Measurements from ENCODE around the gene RAB30. TPM values are rescaled to one million over a fixed set of nuclear protein-coding genes. Genes with fewer than 3 reads are reported as not detected.

Gene RAB30
- total and polyA plus RNA-seq, 7 experiments from 2014 or later, result 7.4 to 50.2 (median 24.4) TPM

DNA sequence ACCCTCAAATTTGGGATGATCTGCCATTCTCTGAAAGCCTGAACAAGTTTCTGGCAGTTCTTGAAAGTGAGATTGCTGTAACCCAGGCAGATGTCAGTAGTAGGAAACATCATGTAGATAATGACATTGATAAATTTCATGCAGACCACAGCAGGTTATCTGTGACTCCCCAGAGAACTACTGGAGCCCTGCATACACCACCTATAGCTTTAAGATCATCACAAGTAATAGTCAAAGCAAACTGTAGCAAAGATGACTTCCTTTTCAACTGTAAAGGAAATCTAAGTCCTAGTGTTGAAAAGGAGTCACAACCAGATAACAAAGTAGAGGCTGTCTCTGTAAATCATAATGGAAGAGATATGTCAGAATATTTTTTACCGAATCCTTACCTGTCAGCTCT is 139.1 kb downstream of the RAB30 start:
- H3K36me3 ChIP-seq (ENCODE audit: control insufficient read depth in 2 of 3, insufficient read depth in 3 of 3, low read length in 3 of 3), result no peaks in the 10 kb centered on the region
- Mint-ChIP-seq H3K36me3 (peaks cover 0 to 24% (median 0%) of the 10 kb centered on the region in 5 donors), H3K9me3 (no peaks in the 10 kb centered on the region), H3K4me1 (peaks cover 12 to 55% (median 42%) of the 10 kb centered on the region in 7 donors), H3K4me3 (peak overlapping the region in 7 of 10 donors; percentile 9 to 63 (median 36)), H3K27me3 (no peaks in the 10 kb centered on the region), H3K27ac (peak overlapping the region; percentile 18 to 86 (median 69))
- H3K4me3 ChIP-seq (ENCODE audit: low read length), result no peak overlapping the region
- intact Hi-C loops (cut with micrococcal nuclease), result no loop called here
- no peaks in the 10 kb centered on the region for H3K27me3 ChIP-seq (ENCODE audit: control insufficient read depth in 2 of 2, insufficient read depth in 2 of 2, low read length in 2 of 2)
- H3K9me3 ChIP-seq (ENCODE audit: control insufficient read depth in 2 of 3, low read length in 3 of 3), result no peaks in the 10 kb centered on the region
- no peak overlapping the region for H3K27ac ChIP-seq (ENCODE audit: low read depth, low read length)
- POLR2A ChIA-PET, result interaction anchor here (0.6 to 2.4 kb wide), 12 partner anchors 12 to 224 kb away, joined by 3 to 13 read pairs (median 4); partner anchors contain the start of gene DDIAS
- no peak for ATAC-seq
- CTCF ChIA-PET, result interaction anchor here (0.9 to 2.0 kb wide), 7 partner anchors 10 to 56 kb away, joined by 3 to 6 read pairs (median 3); no protein-coding TSS in a partner anchor
- peak in 2 of 9 donors; percentile 12 to 22 for DNase-seq
- H3K4me1 ChIP-seq (ENCODE audit: control insufficient read depth in 2 of 2, insufficient read depth in 2 of 2, low read length in 2 of 2), result peaks cover 0 to 23% of the 10 kb centered on the region in 2 donors

- Histone ChIP-seq H3K27ac (ENCODE audit: low read depth, low read length) (no peak overlapping the region), H3K36me3 (ENCODE audit: control insufficient read depth in 2 of 3, insufficient read depth in 3 of 3, low read length in 3 of 3) (no peaks in the 10 kb centered on the region), H3K9me3 (ENCODE audit: control insufficient read depth in 2 of 3, low read length in 3 of 3) (no peaks in the 10 kb centered on the region), H3K4me3 (ENCODE audit: low read length) (no peak overlapping the region), H3K27me3 (ENCODE audit: control insufficient read depth in 2 of 2, insufficient read depth in 2 of 2, low read length in 2 of 2) (no peaks in the 10 kb centered on the region), H3K4me1 (ENCODE audit: control insufficient read depth in 2 of 2, insufficient read depth in 2 of 2, low read length in 2 of 2) (peaks cover 0 to 32% of the 10 kb centered on the region in 2 donors)
- Mint-ChIP-seq H3K4me1 (peaks cover 12 to 55% (median 48%) of the 10 kb centered on the region in 7 donors), H3K4me3 (no peak overlapping the region), H3K36me3 (peaks cover 0 to 13% (median 0%) of the 10 kb centered on the region in 5 donors), H3K27me3 (no peaks in the 10 kb centered on the region), H3K9me3 (no peaks in the 10 kb centered on the region), H3K27ac (peak overlapping the region in 1 of 9 donors; percentile 37)
- ChIA-PET POLR2A (interaction anchor here (0.6 to 2.4 kb wide), 14 partner anchors 10 to 226 kb away, joined by 3 to 12 read pairs (median 4); partner anchors contain the start of genes DDIAS, PRCP and RAB30), CTCF (interaction anchor here (0.8 to 2.4 kb wide), 8 partner anchors 8 to 319 kb away, joined by 3 to 12 read pairs (median 6); no protein-coding TSS in a partner anchor)
- intact Hi-C loops (cut with micrococcal nuclease), result no loop called here
- DNase-seq (no peak), ATAC-seq (no peak)
Measured at GRCh38 chr11:82930734-82931133, 141.0 kb downstream of the RAB30 start.

GRCh38 chr11:82930229-82930628 is 141.5 kb downstream of the RAB30 start:
- Histone ChIP-seq H3K4me1 (ENCODE audit: control insufficient read depth in 2 of 2, insufficient read depth in 2 of 2, low read length in 2 of 2) (peaks cover 0 to 32% of the 10 kb centered on the region in 2 donors), H3K36me3 (ENCODE audit: control insufficient read depth in 2 of 3, insufficient read depth in 3 of 3, low read length in 3 of 3) (no peaks in the 10 kb centered on the region), H3K4me3 (ENCODE audit: low read length) (no peak overlapping the region), H3K9me3 (ENCODE audit: control insufficient read depth in 2 of 3, low read length in 3 of 3) (no peaks in the 10 kb centered on the region), H3K27ac (ENCODE audit: low read depth, low read length) (no peak overlapping the region), H3K27me3 (ENCODE audit: control insufficient read depth in 2 of 2, insufficient read depth in 2 of 2, low read length in 2 of 2) (no peaks in the 10 kb centered on the region)
- no peaks in the 10 kb centered on the region for H3K27me3 Mint-ChIP-seq
- ChIA-PET POLR2A (interaction anchor here (0.9 to 2.4 kb wide), 12 partner anchors 12 to 226 kb away, joined by 3 to 12 read pairs (median 4); partner anchors contain the start of genes DDIAS and PRCP), CTCF (interaction anchor here (0.6 to 2.4 kb wide), 9 partner anchors 9 to 320 kb away, joined by 3 to 12 read pairs (median 4); no protein-coding TSS in a partner anchor)
- peak overlapping the region in 3 of 9 donors; percentile 32 to 37 (median 36) for H3K27ac Mint-ChIP-seq
- no peaks in the 10 kb centered on the region for H3K9me3 Mint-ChIP-seq
- H3K4me1 Mint-ChIP-seq, result peaks cover 12 to 53% (median 48%) of the 10 kb centered on the region in 7 donors
- ATAC-seq, result no peak
- DNase-seq, result no peak
- H3K36me3 Mint-ChIP-seq, result peaks cover 0 to 12% (median 0%) of the 10 kb centered on the region in 5 donors
- intact Hi-C loops (cut with micrococcal nuclease), result no loop called here
- H3K4me3 Mint-ChIP-seq, result no peak overlapping the region

- ATAC-seq (no peak), DNase-seq (no peak)
- POLR2A ChIA-PET, result interaction anchor here (1.0 to 2.4 kb wide), 6 partner anchors 16 to 43 kb away, joined by 4 to 12 read pairs (median 6); no protein-coding TSS in a partner anchor
- Histone ChIP-seq H3K27me3 (ENCODE audit: control insufficient read depth in 2 of 2, insufficient read depth in 2 of 2, low read length in 2 of 2) (no peaks in the 10 kb centered on the region), H3K36me3 (ENCODE audit: control insufficient read depth in 2 of 3, insufficient read depth in 3 of 3, low read length in 3 of 3) (no peaks in the 10 kb centered on the region), H3K4me3 (ENCODE audit: low read length) (no peak overlapping the region), H3K27ac (ENCODE audit: low read depth, low read length) (no peak overlapping the region), H3K9me3 (ENCODE audit: control insufficient read depth in 2 of 3, low read length in 3 of 3) (no peaks in the 10 kb centered on the region), H3K4me1 (ENCODE audit: control insufficient read depth in 2 of 2, insufficient read depth in 2 of 2, low read length in 2 of 2) (peaks cover 0 to 32% of the 10 kb centered on the region in 2 donors)
- Mint-ChIP-seq H3K27me3 (no peaks in the 10 kb centered on the region), H3K27ac (peak overlapping the region in 2 of 9 donors; percentile 32 to 67), H3K4me3 (no peak overlapping the region), H3K4me1 (peaks cover 12 to 54% (median 50%) of the 10 kb centered on the region in 7 donors), H3K9me3 (no peaks in the 10 kb centered on the region), H3K36me3 (peaks cover 0 to 10% (median 0%) of the 10 kb centered on the region in 5 donors)
- CTCF ChIA-PET, result interaction anchor here (2.4 kb wide), 1 partner anchor 10 kb away, joined by 9 read pairs; no protein-coding TSS in a partner anchor
- intact Hi-C loops (cut with micrococcal nuclease), result no loop called here
Measured at GRCh38 chr11:82929121-82929520, 142.6 kb downstream of the RAB30 start.

DNA sequence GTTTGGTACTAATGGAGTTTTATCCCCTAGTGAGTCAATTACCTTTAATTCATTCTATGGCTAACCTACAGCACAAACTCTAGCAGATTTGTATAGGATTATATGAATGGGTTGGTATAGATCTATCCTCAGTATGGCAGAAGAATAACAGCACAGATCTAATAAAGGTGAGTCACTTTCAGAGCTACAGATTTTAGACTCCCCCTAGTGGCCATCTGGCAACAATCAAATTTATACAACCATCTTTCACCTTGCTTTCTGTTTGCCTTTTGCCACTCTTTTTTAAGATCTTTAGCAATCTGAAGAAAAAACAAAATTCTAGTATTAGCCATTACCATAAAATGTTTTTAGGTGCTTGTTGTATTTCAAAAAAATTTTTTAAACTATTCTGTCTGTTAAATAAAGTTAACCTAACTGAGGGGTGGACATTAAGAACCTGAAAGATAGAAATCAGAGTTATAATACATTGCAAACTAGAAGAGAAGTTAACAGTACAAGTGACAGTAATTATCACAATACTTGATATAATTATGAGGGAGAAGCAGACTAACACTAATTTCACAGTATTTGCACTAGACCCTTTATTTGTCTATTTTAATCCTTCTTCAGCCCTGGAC is 144.3 kb downstream of the RAB30 start:
- ChIA-PET CTCF (interaction anchor here (1.2 to 2.6 kb wide), 5 partner anchors 29 to 322 kb away, joined by 4 to 12 read pairs (median 5); no protein-coding TSS in a partner anchor), POLR2A (interaction anchor here (1.0 to 3.5 kb wide), 4 partner anchors 29 to 145 kb away, joined by 4 to 27 read pairs (median 5); partner anchors contain the start of gene RAB30)
- intact Hi-C loops (cut with micrococcal nuclease), result loop anchor here (1.0 to 2.0 kb wide), 10 partner anchors 19 to 229 kb away; partner anchors contain the start of gene RAB30 (in 2 of the 2)
- H3K27me3 Mint-ChIP-seq, result no peaks in the 10 kb centered on the region
- peak; percentile 89 for ATAC-seq
- H3K27ac Mint-ChIP-seq, result peak overlapping the region in 8 of 9 donors; percentile 26 to 76 (median 52)
- Histone ChIP-seq H3K27me3 (ENCODE audit: control insufficient read depth in 2 of 2, insufficient read depth in 2 of 2, low read length in 2 of 2) (no peaks in the 10 kb centered on the region), H3K9me3 (ENCODE audit: control insufficient read depth in 2 of 3, low read length in 3 of 3) (no peaks in the 10 kb centered on the region), H3K36me3 (ENCODE audit: control insufficient read depth in 2 of 3, insufficient read depth in 3 of 3, low read length in 3 of 3) (no peaks in the 10 kb centered on the region), H3K27ac (ENCODE audit: low read depth, low read length) (no peak overlapping the region), H3K4me3 (ENCODE audit: low read length) (no peak overlapping the region), H3K4me1 (ENCODE audit: control insufficient read depth in 2 of 2, insufficient read depth in 2 of 2, low read length in 2 of 2) (peaks cover 0 to 23% of the 10 kb centered on the region in 2 donors)
- DNase-seq, result peak in 7 of 9 donors; percentile 51 to 77 (median 67)
- peaks cover 10 to 55% (median 45%) of the 10 kb centered on the region in 7 donors for H3K4me1 Mint-ChIP-seq
- peaks cover 0 to 3% (median 0%) of the 10 kb centered on the region in 11 donors for H3K9me3 Mint-ChIP-seq
- peak overlapping the region in 2 of 10 donors; percentile 10 to 63 for H3K4me3 Mint-ChIP-seq
- peaks cover 0 to 7% (median 0%) of the 10 kb centered on the region in 5 donors for H3K36me3 Mint-ChIP-seq

DNA sequence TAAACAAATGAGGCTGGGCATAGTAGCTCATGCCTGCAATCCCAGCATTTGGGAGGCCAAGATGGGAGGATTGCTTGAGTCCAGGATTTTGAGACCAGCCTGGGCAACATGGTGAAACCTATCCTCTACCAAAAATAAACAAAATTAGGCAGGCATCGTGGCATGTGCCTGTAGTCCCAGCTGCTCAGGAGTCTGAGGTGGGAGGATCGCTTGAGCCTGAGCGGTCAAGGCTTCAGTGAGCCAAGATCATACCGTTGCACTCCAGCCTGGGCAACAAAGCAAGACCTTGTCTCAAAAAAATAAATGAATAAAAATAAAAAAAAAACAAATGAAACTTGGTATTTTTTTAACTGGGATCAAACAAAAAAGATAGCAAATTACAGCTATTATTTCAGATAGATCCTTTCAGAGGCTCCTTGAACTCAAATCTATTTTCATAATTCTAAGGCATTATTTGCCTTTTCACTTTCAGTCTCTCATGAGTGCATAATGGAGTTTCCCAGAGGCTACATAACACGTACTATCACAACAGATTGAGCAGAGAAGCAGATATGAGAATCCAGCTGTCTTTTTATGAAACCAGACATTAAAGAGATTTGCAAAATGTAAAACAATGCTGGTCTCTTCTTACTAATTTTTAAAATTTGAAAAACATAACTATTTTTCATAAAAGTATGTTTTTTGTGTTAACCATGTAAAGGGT is 147.0 kb downstream of the RAB30 start:
- DNase-seq (no peak), ATAC-seq (no peak)
- ChIA-PET POLR2A (interaction anchor here (0.6 to 3.5 kb wide), 9 partner anchors 10 to 240 kb away, joined by 3 to 27 read pairs (median 5); partner anchors contain the start of gene DDIAS), CTCF (interaction anchor here (0.7 to 1.5 kb wide), 5 partner anchors 21 to 325 kb away, joined by 3 to 4 read pairs (median 4); partner anchors contain the start of gene RAB30)
- no peaks in the 10 kb centered on the region for H3K27me3 ChIP-seq (ENCODE audit: control insufficient read depth in 2 of 2, insufficient read depth in 2 of 2, low read length in 2 of 2)
- H3K27me3 Mint-ChIP-seq, result no peaks in the 10 kb centered on the region
- no peaks in the 10 kb centered on the region for H3K9me3 ChIP-seq (ENCODE audit: control insufficient read depth in 2 of 3, low read length in 3 of 3)
- H3K4me1 ChIP-seq (ENCODE audit: control insufficient read depth in 2 of 2, insufficient read depth in 2 of 2, low read length in 2 of 2), result peaks cover 10 to 25% of the 10 kb centered on the region in 2 donors
- H3K9me3 Mint-ChIP-seq, result peaks cover 0 to 15% (median 4%) of the 10 kb centered on the region in 11 donors
- peaks cover 0 to 18% (median 6%) of the 10 kb centered on the region in 5 donors for H3K36me3 Mint-ChIP-seq
- intact Hi-C loops (cut with micrococcal nuclease), result loop anchor here in 1 of 2 donors (5.0 kb wide), 1 partner anchor 233 kb away; the partner anchor contains the start of gene PCF11
- H3K36me3 ChIP-seq (ENCODE audit: control insufficient read depth in 2 of 3, insufficient read depth in 3 of 3, low read length in 3 of 3), result no peaks in the 10 kb centered on the region
- no peak overlapping the region for H3K27ac Mint-ChIP-seq
- H3K4me1 Mint-ChIP-seq, result peaks cover 19 to 60% (median 54%) of the 10 kb centered on the region in 7 donors
- no peak overlapping the region for H3K4me3 ChIP-seq (ENCODE audit: low read length)
- H3K4me3 Mint-ChIP-seq, result no peak overlapping the region
- H3K27ac ChIP-seq (ENCODE audit: low read depth, low read length), result no peak overlapping the region

All from naive thymus-derived CD4-positive, alpha-beta T cell (primary cell).